Measurements from ENCODE around the gene CORO2A. TPM values are rescaled to one million over a fixed set of nuclear protein-coding genes. Genes with fewer than 3 reads are reported as not detected.

Gene CORO2A
- total and polyA plus RNA-seq, 2 of the 13 experiments (the other 11 are each of a cell fraction or from before 2014, with no cell fraction given): 14.4 to 15.3 TPM

DNA sequence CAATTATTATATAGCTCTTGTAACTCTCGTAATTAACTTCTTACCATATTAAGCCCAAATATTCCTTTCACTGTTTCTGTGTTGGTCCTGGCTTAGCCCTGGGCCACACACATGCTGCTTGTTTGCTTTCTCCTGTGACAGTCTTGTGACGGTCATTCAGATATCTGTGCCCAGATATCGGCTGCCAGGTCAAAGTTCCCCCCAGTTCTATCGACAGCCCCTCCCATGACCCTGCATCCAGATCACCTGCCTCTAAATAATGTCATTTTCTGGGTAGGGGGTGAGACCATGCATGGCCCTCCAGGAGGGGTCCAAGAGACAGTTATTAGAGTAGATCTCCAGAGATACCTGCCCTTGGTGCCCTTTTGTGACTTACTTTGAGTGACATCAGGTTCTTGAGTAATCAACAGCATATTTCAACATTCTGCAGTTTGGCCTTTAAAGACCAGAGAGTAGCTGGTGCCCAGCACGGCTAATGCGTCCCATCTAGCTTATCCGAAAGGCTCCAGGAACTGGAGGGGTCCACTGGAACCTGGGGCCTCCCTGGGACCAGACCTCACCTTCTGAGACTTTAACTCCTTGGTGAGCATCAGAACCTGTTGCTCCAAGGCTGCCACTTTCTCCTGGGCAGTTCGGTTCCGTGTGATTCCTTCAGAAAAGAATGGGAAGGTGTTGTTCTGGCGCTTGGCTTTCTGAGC lies 36.1 kb upstream of the CORO2A start (continued):
- TF ChIP-seq ZNF83 (CRISPR knock-in tag; IDR thresholded peaks at IDR 0.05; ENCODE audit: borderline replicate concordance) (no peak), HOXA7 (CRISPR knock-in tag; IDR thresholded peaks at IDR 0.05) (no peak), ZNF577 (CRISPR knock-in tag; IDR thresholded peaks at IDR 0.05; ENCODE audit: borderline replicate concordance, low read depth) (no peak), ZSCAN9 (CRISPR knock-in tag; IDR thresholded peaks at IDR 0.05; ENCODE audit: borderline replicate concordance) (no peak), ZNF7 (CRISPR knock-in tag; IDR thresholded peaks at IDR 0.05) (no peak), ZNF430 (CRISPR knock-in tag; IDR thresholded peaks at IDR 0.05) (no peak), CCDC6 (CRISPR knock-in tag; IDR thresholded peaks at IDR 0.05) (no peak), KDM5A (IDR thresholded peaks at IDR 0.05; ENCODE audit: borderline replicate concordance, low read length) (no peak), BCL6 (CRISPR knock-in tag; IDR thresholded peaks at IDR 0.05) (peak; percentile 40; the same call in 1 of the 2 replicates), ZSCAN20 (CRISPR knock-in tag; IDR thresholded peaks at IDR 0.05; ENCODE audit: borderline replicate concordance) (no peak), PTBP1 (IDR thresholded peaks at IDR 0.05; ENCODE audit: low read depth, low read length, poor library complexity, severe bottlenecking) (no peak), SYNCRIP (IDR thresholded peaks at IDR 0.05; ENCODE audit: insufficient read depth, low read depth, low read length) (no peak), ZBTB20 (CRISPR knock-in tag; IDR thresholded peaks at IDR 0.05; ENCODE audit: borderline replicate concordance, low read depth) (no peak), MAFK (conservative IDR thresholded peaks at IDR 0.05 in 1 of 2, IDR thresholded peaks at IDR 0.05 in 1 of 2; ENCODE audit: low read length in 2 of 2) (no peak), THRA (CRISPR knock-in tag; IDR thresholded peaks at IDR 0.05; ENCODE audit: borderline replicate concordance) (peak; percentile 11; the same call in 1 of the 2 replicates), ZNF546 (CRISPR knock-in tag; conservative IDR thresholded peaks at IDR 0.05) (no peak), CHCHD3 (CRISPR knock-in tag; IDR thresholded peaks at IDR 0.05) (no peak), PITX1 (CRISPR knock-in tag; IDR thresholded peaks at IDR 0.05) (no peak), FOXP4 (CRISPR knock-in tag; IDR thresholded peaks at IDR 0.05) (no peak; the same call in 1 of the 2 replicates), ATF7-NPFF (CRISPR knock-in tag; IDR thresholded peaks at IDR 0.05; ENCODE audit: low read depth) (no peak)
- TF ChIP-seq, protein P1, sequence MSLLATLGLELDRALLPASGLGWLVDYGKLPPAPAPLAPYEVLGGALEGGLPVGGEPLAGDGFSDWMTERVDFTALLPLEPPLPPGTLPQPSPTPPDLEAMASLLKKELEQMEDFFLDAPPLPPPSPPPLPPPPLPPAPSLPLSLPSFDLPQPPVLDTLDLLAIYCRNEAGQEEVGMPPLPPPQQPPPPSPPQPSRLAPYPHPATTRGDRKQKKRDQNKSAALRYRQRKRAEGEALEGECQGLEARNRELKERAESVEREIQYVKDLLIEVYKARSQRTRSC (CRISPR knock-in tag; IDR thresholded peaks at IDR 0.05; ENCODE audit: low read depth): no peak
- TF ChIP-seq, protein P2, sequence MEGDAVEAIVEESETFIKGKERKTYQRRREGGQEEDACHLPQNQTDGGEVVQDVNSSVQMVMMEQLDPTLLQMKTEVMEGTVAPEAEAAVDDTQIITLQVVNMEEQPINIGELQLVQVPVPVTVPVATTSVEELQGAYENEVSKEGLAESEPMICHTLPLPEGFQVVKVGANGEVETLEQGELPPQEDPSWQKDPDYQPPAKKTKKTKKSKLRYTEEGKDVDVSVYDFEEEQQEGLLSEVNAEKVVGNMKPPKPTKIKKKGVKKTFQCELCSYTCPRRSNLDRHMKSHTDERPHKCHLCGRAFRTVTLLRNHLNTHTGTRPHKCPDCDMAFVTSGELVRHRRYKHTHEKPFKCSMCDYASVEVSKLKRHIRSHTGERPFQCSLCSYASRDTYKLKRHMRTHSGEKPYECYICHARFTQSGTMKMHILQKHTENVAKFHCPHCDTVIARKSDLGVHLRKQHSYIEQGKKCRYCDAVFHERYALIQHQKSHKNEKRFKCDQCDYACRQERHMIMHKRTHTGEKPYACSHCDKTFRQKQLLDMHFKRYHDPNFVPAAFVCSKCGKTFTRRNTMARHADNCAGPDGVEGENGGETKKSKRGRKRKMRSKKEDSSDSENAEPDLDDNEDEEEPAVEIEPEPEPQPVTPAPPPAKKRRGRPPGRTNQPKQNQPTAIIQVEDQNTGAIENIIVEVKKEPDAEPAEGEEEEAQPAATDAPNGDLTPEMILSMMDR (CRISPR knock-in tag; IDR thresholded peaks at IDR 0.05): no peak
- TF ChIP-seq, protein P3, sequence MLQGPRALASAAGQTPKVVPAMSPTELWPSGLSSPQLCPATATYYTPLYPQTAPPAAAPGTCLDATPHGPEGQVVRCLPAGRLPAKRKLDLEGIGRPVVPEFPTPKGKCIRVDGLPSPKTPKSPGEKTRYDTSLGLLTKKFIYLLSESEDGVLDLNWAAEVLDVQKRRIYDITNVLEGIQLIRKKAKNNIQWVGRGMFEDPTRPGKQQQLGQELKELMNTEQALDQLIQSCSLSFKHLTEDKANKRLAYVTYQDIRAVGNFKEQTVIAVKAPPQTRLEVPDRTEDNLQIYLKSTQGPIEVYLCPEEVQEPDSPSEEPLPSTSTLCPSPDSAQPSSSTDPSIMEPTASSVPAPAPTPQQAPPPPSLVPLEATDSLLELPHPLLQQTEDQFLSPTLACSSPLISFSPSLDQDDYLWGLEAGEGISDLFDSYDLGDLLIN (CRISPR knock-in tag; IDR thresholded peaks at IDR 0.05; ENCODE audit: borderline replicate concordance): no peak

All from HepG2 (cell line).